WTC11 (cell line): ENCODE data around the gene AK5.

ENCODE experiments used
- CTCF ChIP-seq: fragments of 200-600 bp; IDR thresholded peaks from 2 replicates; pipeline ENCODE4 v1.8.0; 2022; ENCODE audit warnings: antibody characterized with exemption
- ELF4 ChIP-seq: sonication (generic); formaldehyde crosslinking; IDR thresholded peaks from 2 replicates; pipeline ENCODE4 v1.8.1; 2022; ENCODE audit warnings: low read depth, mild to moderate bottlenecking, moderate library complexity, missing genetic modification reagents
- MYBL2 ChIP-seq: sonication (generic); formaldehyde crosslinking; IDR thresholded peaks from 2 replicates; pipeline ENCODE4 v1.8.1; 2023; ENCODE audit warnings: mild to moderate bottlenecking, moderate library complexity, missing genetic modification reagents
- SMAD3 ChIP-seq: sonication (generic); formaldehyde crosslinking; IDR thresholded peaks from 2 replicates; pipeline ENCODE4 v1.8.0; 2022; ENCODE audit warnings: missing genetic modification reagents, mild to moderate bottlenecking, borderline replicate concordance
- SP1 ChIP-seq: sonication (generic); formaldehyde crosslinking; conservative IDR thresholded peaks from 2 replicates; pipeline ENCODE4 v1.8.1; 2022; ENCODE audit warnings: missing genetic modification reagents
- ZBTB43 ChIP-seq: sonication (generic); formaldehyde crosslinking; IDR thresholded peaks from 2 replicates; pipeline ENCODE4 v1.8.1; 2023; ENCODE audit warnings: mild to moderate bottlenecking, missing genetic modification reagents
- ZNF121 ChIP-seq: sonication (generic); formaldehyde crosslinking; IDR thresholded peaks from 2 replicates; pipeline ENCODE4 v1.8.0; 2023; ENCODE audit warnings: missing genetic modification reagents

- TF ChIP-seq ELF4 (no peak), SMAD3 (no peak), CTCF (no peak), ZBTB43 (CRISPR knock-in tag) (no peak), MYBL2 (CRISPR knock-in tag) (no peak), ZNF121 (CRISPR knock-in tag) (no peak), SP1 (no peak)
Measured at GRCh38 chr1:77373702-77374101, 91.9 kb downstream of the AK5 start.
